Endothelial cell (in vitro differentiated cells): Measurements from ENCODE around the gene HBE1. TPM values are rescaled to one million over a fixed set of nuclear protein-coding genes. Genes with fewer than 3 reads are reported as not detected.

Experiments used
- DNase-seq: peaks from one replicate; pipeline ENCODE4 v3.0.0; 2021; ENCODE audit warnings: low spot score
- H3K27ac Mint-ChIP-seq: one replicate; pipeline ENCODE4 v1.8.0; 2021; ENCODE audit warnings: mixed read lengths, inconsistent platforms; ENCODE audit not compliant: unreplicated experiment
- H3K27me3 Mint-ChIP-seq: one replicate; pipeline ENCODE4 v1.8.0; 2021; ENCODE audit warnings: mild to moderate bottlenecking, moderate library complexity, mixed read lengths, inconsistent platforms; ENCODE audit not compliant: unreplicated experiment
- H3K36me3 Mint-ChIP-seq: one replicate; pipeline ENCODE4 v1.8.0; 2021; ENCODE audit warnings: mild to moderate bottlenecking, low read depth, mixed read lengths, inconsistent platforms; ENCODE audit not compliant: unreplicated experiment
- H3K4me1 Mint-ChIP-seq: one replicate; pipeline ENCODE4 v1.8.0; 2021; ENCODE audit warnings: mild to moderate bottlenecking, mixed read lengths, inconsistent platforms; ENCODE audit not compliant: unreplicated experiment
- H3K4me3 Mint-ChIP-seq: one replicate; pipeline ENCODE4 v1.8.0; 2021; ENCODE audit warnings: mild to moderate bottlenecking, mixed read lengths, inconsistent platforms; ENCODE audit not compliant: unreplicated experiment
- H3K9me3 Mint-ChIP-seq: one replicate; pipeline ENCODE4 v1.8.0; 2021; ENCODE audit warnings: mixed read lengths, inconsistent platforms; ENCODE audit not compliant: unreplicated experiment
- CTCF ChIP-seq: fragments of 200-600 bp; sonication (generic); IDR thresholded peaks from one replicate; pipeline ENCODE4 v1.5.0; 2021; ENCODE audit warnings: antibody characterized with exemption; ENCODE audit not compliant: unreplicated experiment
- total RNA-seq: library from RNA; stranded (reverse); fragmentation: NEBNext Ultra II Directional; extraction: Animal tissue kit (Norgen Biotek cat#: 25700); gene quantifications from one replicate; pipeline ENCODE4 v1.2.1, GENCODE V29; 2021; ENCODE audit not compliant: unreplicated experiment

Gene HBE1
- total RNA-seq, 1 donor from 2014 or later = not detected

DNA sequence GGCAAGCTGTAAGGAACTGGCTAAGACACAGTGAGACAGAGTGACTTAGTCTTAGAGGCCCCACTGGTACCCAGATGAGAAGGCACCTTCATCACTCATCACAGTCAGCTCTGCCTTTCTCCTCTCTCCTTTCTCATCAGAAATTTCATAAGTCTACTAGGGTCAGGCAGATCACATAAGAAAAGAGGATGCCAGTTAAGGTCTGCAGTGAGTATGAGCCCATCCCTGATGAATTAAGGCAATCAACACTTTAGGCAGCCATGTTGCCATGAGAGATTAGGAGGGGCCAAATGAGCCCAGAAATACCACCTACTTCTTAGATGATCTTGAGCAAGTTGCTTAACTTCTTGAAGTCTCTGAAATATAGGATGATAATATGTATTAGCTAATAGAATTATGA is 11.9 kb upstream of the HBE1 start:
- Mint-ChIP-seq H3K36me3 (no peaks in the 10 kb centered on the region), H3K4me3 (no peak overlapping the region), H3K27ac (no peak overlapping the region), H3K4me1 (peaks cover 6% of the 10 kb centered on the region), H3K27me3 (no peaks in the 10 kb centered on the region), H3K9me3 (no peaks in the 10 kb centered on the region)
- no peak for TF ChIP-seq CTCF
- DNase-seq = no peak

DNA sequence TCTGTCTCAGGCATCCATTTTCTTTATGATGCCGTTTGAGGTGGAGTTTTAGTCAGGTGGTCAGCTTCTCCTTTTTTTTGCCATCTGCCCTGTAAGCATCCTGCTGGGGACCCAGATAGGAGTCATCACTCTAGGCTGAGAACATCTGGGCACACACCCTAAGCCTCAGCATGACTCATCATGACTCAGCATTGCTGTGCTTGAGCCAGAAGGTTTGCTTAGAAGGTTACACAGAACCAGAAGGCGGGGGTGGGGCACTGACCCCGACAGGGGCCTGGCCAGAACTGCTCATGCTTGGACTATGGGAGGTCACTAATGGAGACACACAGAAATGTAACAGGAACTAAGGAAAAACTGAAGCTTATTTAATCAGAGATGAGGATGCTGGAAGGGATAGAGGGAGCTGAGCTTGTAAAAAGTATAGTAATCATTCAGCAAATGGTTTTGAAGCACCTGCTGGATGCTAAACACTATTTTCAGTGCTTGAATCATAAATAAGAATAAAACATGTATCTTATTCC is 10.9 kb upstream of the HBE1 start:
- H3K4me3 Mint-ChIP-seq = no peak overlapping the region
- H3K9me3 Mint-ChIP-seq = no peaks in the 10 kb centered on the region
- H3K27me3 Mint-ChIP-seq = no peaks in the 10 kb centered on the region
- TF ChIP-seq CTCF = no peak
- DNase-seq = no peak
- no peaks in the 10 kb centered on the region for H3K36me3 Mint-ChIP-seq
- no peak overlapping the region for H3K27ac Mint-ChIP-seq
- H3K4me1 Mint-ChIP-seq = peaks cover 6% of the 10 kb centered on the region

DNA sequence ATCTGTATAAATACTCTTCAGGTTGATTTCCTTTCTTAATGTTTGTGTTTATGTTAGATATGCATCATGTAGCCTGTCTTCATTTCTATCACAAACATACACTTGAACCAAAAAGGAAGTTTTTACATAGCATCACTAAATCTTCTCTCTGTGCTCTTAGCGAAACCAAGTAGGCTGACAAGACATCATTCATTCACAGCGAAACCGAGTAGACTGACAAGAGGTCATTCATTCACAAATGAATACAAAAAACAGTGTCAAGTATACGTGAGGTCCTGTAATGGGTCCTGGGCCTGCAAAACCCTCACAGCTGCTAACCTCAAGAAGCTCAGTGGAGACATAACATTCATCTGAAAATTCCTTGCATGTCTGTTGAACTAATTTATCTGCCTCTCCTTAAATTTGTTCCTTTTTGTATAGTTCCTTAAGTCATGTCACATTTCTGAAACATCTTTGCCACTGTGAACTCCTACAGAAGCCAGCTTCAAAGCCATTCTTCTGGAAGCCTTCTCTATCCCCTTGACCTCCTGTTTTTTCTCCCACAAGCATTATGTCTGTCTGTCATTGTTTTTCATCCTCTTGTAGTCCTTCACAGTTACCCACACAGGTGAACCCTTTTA is 9.8 kb upstream of the HBE1 start:
- Mint-ChIP-seq H3K36me3 (no peaks in the 10 kb centered on the region), H3K4me3 (no peak overlapping the region), H3K27me3 (no peaks in the 10 kb centered on the region), H3K27ac (no peak overlapping the region), H3K4me1 (peaks cover 6% of the 10 kb centered on the region), H3K9me3 (no peaks in the 10 kb centered on the region)
- DNase-seq = no peak
- TF ChIP-seq CTCF = no peak

GRCh38 chr11:5277807-5278382 is 8.2 kb upstream of the HBE1 start:
- H3K9me3 Mint-ChIP-seq = no peaks in the 10 kb centered on the region
- H3K36me3 Mint-ChIP-seq = no peaks in the 10 kb centered on the region
- H3K4me3 Mint-ChIP-seq = no peak overlapping the region
- H3K4me1 Mint-ChIP-seq = peaks cover 6% of the 10 kb centered on the region
- TF ChIP-seq CTCF = no peak
- no peaks in the 10 kb centered on the region for H3K27me3 Mint-ChIP-seq
- DNase-seq = no peak
- H3K27ac Mint-ChIP-seq = no peak overlapping the region

- no peak overlapping the region for H3K27ac Mint-ChIP-seq
- no peak overlapping the region for H3K4me3 Mint-ChIP-seq
- H3K27me3 Mint-ChIP-seq = no peaks in the 10 kb centered on the region
- H3K36me3 Mint-ChIP-seq = no peaks in the 10 kb centered on the region
- TF ChIP-seq CTCF = no peak
- H3K4me1 Mint-ChIP-seq = peaks cover 6% of the 10 kb centered on the region
- no peaks in the 10 kb centered on the region for H3K9me3 Mint-ChIP-seq
- no peak for DNase-seq
Measured at GRCh38 chr11:5276697-5277096, 7.0 kb upstream of the HBE1 start.
